ENCODE measurements around the gene PKNOX2. TPM values are rescaled to one million over a fixed set of nuclear protein-coding genes. Genes with fewer than 3 reads are reported as not detected.
A peak's percentile ranks its signal among the peaks of the same experiment; 100 is the strongest.

The PKNOX2 gene
- total RNA-seq, 2 experiments from 2014 or later = not detected

DNA sequence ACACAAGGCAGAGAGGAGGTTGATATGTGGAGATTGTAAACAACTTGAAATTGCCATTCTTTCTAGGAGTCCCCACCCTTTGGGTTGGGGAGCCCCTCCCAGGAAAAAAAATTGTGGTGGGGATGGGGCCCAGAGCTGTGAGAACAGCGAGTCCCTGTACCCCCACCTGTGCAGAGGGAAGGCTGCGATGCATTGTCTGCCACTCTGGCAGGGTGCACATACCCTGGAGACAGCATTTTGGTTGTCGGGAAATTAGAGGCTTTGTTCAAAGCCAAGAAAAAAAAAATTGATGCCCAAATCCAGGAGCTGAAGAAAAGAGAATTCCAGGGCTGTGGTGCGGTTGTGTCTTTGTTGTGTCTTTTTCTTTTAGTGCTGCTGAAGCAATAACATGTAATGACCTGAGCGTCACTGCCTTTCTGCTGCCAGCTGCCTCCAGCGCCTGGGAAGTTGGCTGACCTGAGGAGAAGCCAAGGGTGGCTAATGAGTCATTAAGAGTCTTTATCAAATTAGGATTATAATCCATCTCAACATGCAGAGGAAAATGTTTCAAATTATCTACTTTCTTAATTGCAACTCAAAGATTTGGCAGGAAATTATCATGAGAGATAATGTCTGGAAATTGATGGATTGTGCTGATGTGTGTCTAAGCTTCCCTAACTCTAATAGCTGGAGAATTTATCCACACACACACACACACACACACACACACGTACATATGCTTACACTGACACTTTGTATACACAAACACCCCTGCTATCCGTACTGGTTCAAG, 8.0 kb upstream of the PKNOX2 start:
- Mint-ChIP-seq H3K9me3 (no peaks in the 10 kb centered on the region), H3K27ac (no peak overlapping the region), H3K4me3 (no peak overlapping the region), H3K27me3 (peaks cover 28% of the 10 kb centered on the region), H3K36me3 (no peaks in the 10 kb centered on the region), H3K4me1 (ENCODE audit: low read depth) (no peaks in the 10 kb centered on the region)
- CTCF ChIA-PET = interaction anchor here (1.6 kb wide), 1 partner anchor 14 kb away, joined by 4 read pairs; no protein-coding TSS in a partner anchor
- no peak for DNase-seq
- POLR2A ChIA-PET = no interaction called here
- intact Hi-C loops (cut with micrococcal nuclease) = no loop called here

DNA sequence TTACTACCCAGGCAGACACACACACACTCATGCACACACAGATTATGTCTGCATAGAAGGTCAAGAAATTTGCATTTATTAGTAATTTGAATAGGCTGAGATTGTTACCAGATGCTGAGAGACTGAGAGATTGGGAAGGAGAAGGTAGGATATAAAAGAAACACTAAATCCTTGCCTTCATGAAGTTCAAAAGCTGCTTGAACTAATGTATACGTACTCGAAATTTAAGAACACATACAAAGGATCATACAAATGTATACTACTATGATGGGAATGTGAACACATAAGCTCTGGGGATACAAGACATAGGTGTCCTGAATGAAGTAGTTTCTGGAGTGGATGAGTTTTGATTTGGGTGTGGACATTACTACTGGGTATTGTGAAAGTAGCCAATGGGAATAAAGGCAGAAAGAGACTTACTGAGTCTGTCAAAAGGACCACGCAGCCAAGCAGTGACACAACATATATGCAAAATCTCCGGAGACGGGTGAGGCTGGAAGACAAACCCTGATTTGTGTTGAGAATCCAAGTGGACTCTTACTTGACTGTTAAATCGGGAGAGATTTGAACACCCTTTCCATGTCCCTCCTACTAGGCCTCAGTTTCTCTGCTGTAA, 7.3 kb upstream of the PKNOX2 start:
- ChIA-PET CTCF (interaction anchor here (1.6 kb wide), 1 partner anchor 15 kb away, joined by 4 read pairs; no protein-coding TSS in a partner anchor), POLR2A (no interaction called here)
- Mint-ChIP-seq H3K36me3 (no peaks in the 10 kb centered on the region), H3K9me3 (no peaks in the 10 kb centered on the region), H3K27ac (no peak overlapping the region), H3K27me3 (peaks cover 31% of the 10 kb centered on the region), H3K4me1 (ENCODE audit: low read depth) (no peaks in the 10 kb centered on the region), H3K4me3 (no peak overlapping the region)
- intact Hi-C loops (cut with micrococcal nuclease) = no loop called here
- DNase-seq = no peak

DNA sequence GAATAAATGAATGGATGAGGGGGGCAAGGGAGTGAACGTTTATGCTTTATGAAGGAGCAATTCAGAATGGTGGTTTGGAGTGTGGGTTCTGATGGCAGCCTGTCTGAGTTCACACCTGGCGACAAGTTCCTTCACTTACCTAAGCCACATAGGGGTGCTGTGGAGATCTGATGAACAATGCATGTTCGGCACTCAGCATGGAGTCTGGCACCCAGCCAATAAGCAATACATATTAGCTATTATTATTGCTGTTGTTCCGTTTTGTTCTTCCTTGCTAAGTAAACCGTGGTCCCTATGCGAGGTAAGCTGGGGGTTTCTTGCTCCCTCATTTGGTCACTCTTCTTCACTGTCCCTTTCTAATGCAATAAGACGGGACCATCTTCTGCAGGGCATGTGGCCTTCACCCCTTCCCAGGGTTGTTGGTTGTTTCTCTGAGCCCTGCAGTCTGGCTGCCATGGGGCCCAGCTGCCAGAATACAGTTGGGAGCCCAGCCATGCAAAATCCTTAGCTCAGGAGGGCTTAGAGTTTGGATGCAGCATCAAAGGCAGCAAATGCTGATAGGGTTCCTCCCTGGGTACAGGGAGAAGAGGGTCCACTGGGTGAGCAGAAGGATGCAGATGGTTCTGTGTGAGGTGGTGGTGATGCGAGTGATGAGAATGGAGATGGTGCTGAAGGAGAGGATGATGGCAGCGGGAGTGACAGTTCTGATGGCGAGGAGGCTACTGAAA, 6.4 kb upstream of the PKNOX2 start:
- CTCF ChIA-PET = interaction anchor here (0.8 to 1.6 kb wide), 2 partner anchors 14 to 16 kb away, joined by 3 to 4 read pairs; no protein-coding TSS in a partner anchor
- intact Hi-C loops (cut with micrococcal nuclease) = no loop called here
- H3K9me3 Mint-ChIP-seq = no peaks in the 10 kb centered on the region
- H3K4me1 Mint-ChIP-seq (ENCODE audit: low read depth) = no peaks in the 10 kb centered on the region
- H3K4me3 Mint-ChIP-seq = no peak overlapping the region
- H3K36me3 Mint-ChIP-seq = no peaks in the 10 kb centered on the region
- H3K27ac Mint-ChIP-seq = no peak overlapping the region
- no peak for DNase-seq
- POLR2A ChIA-PET = no interaction called here
- H3K27me3 Mint-ChIP-seq = peaks cover 31% of the 10 kb centered on the region

DNA sequence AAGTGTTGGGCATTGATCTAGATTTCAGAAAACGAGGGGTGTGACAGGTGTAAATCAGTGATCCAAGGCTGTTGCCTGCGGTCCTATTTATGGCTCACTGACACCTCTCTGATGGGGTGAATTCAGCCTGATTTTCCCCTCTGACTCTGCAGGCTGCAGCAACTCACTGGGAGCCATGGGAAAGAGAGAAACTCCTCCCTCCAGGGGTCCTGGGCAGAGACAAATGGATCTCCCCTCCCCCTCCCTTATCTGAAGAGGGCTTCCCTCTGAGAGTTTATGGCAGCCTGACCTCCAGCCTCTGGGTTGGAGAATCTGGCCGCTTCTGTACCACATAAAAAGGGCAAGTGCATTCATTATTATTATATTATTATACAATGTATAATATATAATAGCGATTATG, 1.8 kb upstream of the PKNOX2 start:
- H3K4me3 Mint-ChIP-seq = no peak overlapping the region
- DNase-seq = no peak
- H3K4me1 Mint-ChIP-seq (ENCODE audit: low read depth) = peaks cover 17% of the 10 kb centered on the region
- peaks cover 36% of the 10 kb centered on the region for H3K27me3 Mint-ChIP-seq
- ChIA-PET POLR2A (no interaction called here), CTCF (interaction anchor here (0.9 kb wide), 1 partner anchor 56 kb away, joined by 3 read pairs; no protein-coding TSS in a partner anchor)
- no peak overlapping the region for H3K27ac Mint-ChIP-seq
- intact Hi-C loops (cut with micrococcal nuclease) = loop anchor here (10.0 kb wide), 1 partner anchor 242 kb away; no protein-coding TSS in a partner anchor
- H3K36me3 Mint-ChIP-seq = no peaks in the 10 kb centered on the region
- H3K9me3 Mint-ChIP-seq = no peaks in the 10 kb centered on the region

DNA sequence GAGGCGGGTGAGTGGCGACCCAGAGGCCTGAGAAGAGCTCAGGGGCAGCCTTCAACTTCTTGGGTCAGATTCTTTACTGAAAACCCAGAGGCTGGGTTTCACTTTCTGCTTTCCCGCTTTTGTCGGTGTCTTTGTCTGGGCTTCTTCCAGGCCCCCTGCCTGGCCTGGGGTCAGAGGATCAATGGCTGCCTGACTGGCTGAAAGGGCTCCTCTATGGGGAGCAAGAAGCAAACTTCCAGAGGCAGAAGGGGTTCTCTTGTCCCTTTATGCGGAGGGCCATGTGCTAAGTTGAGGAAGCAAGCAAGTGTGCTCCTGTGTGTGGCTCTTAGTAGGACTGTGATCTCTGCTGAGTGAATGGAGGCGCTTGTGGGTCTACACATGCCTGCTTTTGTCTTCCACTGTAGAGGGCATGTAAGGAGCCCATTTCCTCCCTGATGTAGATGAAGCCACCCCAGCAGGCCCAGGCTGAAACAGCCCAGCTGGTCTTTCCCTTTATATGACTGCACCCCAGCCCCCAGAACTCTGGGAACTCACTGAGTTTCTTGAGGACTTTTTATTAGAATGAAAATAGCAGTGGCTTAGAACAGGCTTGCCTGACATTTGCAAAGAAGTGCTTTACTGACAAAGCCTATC, 1.0 kb upstream of the PKNOX2 start:
- Mint-ChIP-seq H3K4me3 (peak overlapping the region; percentile 9), H3K27me3 (peaks cover 40% of the 10 kb centered on the region), H3K9me3 (no peaks in the 10 kb centered on the region), H3K36me3 (no peaks in the 10 kb centered on the region), H3K4me1 (ENCODE audit: low read depth) (peaks cover 17% of the 10 kb centered on the region), H3K27ac (no peak overlapping the region)
- no peak for DNase-seq
- intact Hi-C loops (cut with micrococcal nuclease) = loop anchor here (1.0 to 10.0 kb wide), 2 partner anchors 182 to 241 kb away; no protein-coding TSS in a partner anchor
- ChIA-PET CTCF (interaction anchor here (0.9 kb wide), 2 partner anchors 9 to 57 kb away, joined by 3 read pairs; no protein-coding TSS in a partner anchor), POLR2A (no interaction called here)

DNA sequence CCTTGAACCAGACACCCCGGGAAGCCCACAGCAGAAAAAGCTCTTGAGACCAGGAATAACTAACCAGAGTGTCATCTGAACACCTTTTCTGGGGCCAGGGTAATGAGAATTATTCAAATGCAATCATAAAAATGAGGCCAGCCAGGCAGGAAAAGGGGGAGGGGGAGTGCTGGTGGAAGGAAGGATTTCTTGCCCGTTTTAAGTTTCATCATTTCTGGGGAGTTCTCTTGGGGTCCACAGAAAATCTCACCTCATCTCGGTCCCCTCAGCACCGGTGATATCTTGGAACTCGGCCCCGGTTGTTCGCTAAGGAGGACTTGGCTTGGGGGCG, 495 bp upstream of the PKNOX2 start:
- intact Hi-C loops (cut with micrococcal nuclease) = loop anchor here (1.0 to 10.0 kb wide), 2 partner anchors 181 to 241 kb away; no protein-coding TSS in a partner anchor
- Mint-ChIP-seq H3K27ac (no peak overlapping the region), H3K36me3 (no peaks in the 10 kb centered on the region), H3K4me3 (peak overlapping the region; percentile 9), H3K4me1 (ENCODE audit: low read depth) (peaks cover 17% of the 10 kb centered on the region), H3K27me3 (peaks cover 43% of the 10 kb centered on the region), H3K9me3 (no peaks in the 10 kb centered on the region)
- ChIA-PET CTCF (interaction anchor here (0.9 to 1.2 kb wide), 2 partner anchors 9 to 182 kb away, joined by 3 to 8 read pairs; no protein-coding TSS in a partner anchor), POLR2A (no interaction called here)
- DNase-seq = no peak

DNA sequence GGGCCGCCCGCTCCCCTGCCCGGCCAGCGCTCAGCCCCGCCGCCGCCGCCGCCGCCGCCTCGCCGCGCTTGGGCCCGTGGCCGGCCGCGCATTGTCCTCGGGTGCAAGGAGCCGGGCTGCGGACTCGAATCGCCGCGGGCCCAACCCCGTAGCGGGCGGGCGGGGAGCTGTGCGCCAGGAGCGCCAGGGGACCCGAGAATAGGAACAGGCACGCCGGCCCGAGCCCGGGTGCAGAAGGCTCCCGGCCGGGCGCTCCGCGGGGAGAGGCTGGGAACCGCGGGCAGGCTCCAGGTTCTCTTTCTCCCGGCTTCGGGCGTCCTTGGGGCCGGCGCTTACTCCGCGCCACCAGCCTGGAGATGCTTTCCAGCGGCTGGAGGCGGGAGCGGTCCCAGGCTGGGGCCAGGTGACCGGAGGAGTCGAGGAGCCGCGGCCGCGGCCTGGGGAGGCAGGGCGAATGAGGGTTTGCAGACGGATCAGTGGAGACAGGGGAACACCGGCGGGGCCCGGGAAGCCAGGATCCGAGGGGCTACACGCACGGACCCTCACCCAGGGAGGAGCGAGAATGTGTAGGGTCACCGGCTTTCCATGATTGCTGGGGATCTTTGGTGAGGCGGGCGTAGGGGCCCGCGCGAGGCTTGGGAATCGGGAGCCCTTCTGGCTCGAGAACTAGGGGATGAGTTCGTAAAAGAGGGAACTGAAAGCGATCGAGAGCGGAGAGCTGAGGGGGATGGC, 726 bp downstream of the PKNOX2 start:
- ChIA-PET CTCF (interaction anchor here (0.6 to 1.6 kb wide), 4 partner anchors 24 to 210 kb away, joined by 4 to 8 read pairs (median 4); no protein-coding TSS in a partner anchor), POLR2A (no interaction called here)
- Mint-ChIP-seq H3K27me3 (peaks cover 54% of the 10 kb centered on the region), H3K4me1 (ENCODE audit: low read depth) (peaks cover 17% of the 10 kb centered on the region), H3K4me3 (peak overlapping the region; percentile 76), H3K36me3 (no peaks in the 10 kb centered on the region), H3K27ac (no peak overlapping the region), H3K9me3 (no peaks in the 10 kb centered on the region)
- intact Hi-C loops (cut with micrococcal nuclease) = loop anchor here (10.0 kb wide), 1 partner anchor 240 kb away; no protein-coding TSS in a partner anchor
- DNase-seq = no peak

DNA sequence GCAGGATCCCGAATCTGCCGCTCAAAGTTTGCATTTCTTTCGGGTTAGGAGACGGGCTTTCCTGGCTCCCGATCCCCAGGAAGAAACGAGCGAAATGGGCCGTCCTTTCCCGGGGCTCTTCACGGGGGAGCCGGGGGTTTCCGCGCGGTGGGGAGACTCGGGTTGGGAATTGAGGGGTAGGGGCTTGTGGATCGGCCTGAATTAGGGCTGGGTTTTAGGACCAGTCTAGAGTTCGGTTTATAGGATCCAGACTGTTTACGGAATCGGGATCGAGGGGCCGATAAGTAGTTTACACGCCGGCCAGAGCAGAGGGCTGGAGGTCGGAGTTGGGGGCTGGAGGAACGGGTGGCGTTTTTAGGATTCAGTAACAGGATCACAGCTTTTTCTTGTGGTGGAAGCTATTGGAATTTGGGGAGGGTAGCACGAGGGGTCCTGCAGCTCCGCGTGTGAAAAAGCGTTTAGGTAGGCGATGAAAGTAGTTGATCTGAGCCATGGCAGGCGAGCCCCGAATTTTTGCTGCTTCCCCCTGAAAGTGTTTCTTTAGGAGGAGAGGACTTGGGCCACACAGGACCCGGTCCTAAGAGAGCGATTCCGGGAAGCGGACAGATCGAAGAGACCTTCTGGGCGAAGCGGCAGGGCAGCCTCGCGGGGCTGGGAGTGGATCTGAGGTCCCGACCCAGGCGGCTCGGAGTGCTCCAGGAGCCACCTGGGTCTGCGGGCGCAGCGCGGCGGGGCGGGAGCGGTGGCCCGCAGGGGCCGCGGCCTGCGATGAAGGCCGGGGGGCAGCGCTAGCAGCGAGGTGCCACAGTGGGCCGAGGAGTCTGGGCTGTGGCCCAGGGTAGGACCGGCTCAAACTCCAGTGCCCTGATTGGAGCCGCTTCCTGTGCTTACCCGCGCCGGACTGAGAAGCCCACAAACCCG, 1.6 kb downstream of the PKNOX2 start:
- POLR2A ChIA-PET = no interaction called here
- H3K36me3 Mint-ChIP-seq = no peaks in the 10 kb centered on the region
- DNase-seq = peak; percentile 21
- peak overlapping the region; percentile 76 for H3K4me3 Mint-ChIP-seq
- CTCF ChIA-PET = interaction anchor here (1.3 to 1.6 kb wide), 2 partner anchors 25 to 211 kb away, joined by 4 read pairs; no protein-coding TSS in a partner anchor
- H3K9me3 Mint-ChIP-seq = no peaks in the 10 kb centered on the region
- H3K27me3 Mint-ChIP-seq = peaks cover 58% of the 10 kb centered on the region
- peaks cover 17% of the 10 kb centered on the region for H3K4me1 Mint-ChIP-seq (ENCODE audit: low read depth)
- no peak overlapping the region for H3K27ac Mint-ChIP-seq
- intact Hi-C loops (cut with micrococcal nuclease) = loop anchor here (10.0 kb wide), 1 partner anchor 239 kb away; no protein-coding TSS in a partner anchor

DNA sequence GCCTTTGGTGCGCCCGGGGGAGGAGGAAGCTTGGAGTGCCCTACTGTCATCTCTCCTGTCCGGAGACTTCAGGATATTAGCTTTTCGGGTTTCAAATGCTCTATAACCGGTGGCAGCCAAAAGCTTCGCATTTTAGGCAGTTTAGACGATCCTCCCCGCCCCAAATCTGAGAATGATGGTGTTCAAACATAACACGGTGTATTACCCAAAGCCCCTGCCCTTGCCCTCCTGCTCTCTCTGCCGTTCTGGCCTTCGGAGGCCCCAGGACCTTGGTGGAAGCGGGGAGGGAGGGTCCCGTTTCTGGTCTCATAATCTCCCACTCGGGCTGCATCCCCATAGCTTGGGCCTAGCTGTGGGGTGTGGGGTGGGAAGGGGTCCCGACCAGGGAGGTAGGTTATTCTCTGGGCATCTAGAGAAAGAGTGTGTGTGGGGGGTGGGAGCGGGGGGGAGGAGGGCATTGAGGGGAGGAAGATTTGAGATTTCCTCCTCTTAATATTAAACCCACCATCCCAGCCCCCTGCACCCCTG, 2.3 kb downstream of the PKNOX2 start:
- Mint-ChIP-seq H3K4me3 (no peak overlapping the region), H3K9me3 (no peaks in the 10 kb centered on the region), H3K27me3 (peaks cover 58% of the 10 kb centered on the region), H3K4me1 (ENCODE audit: low read depth) (peaks cover 17% of the 10 kb centered on the region), H3K36me3 (no peaks in the 10 kb centered on the region), H3K27ac (no peak overlapping the region)
- DNase-seq = no peak
- ChIA-PET POLR2A (no interaction called here), CTCF (interaction anchor here (1.0 to 1.6 kb wide), 2 partner anchors 25 to 43 kb away, joined by 3 to 4 read pairs; no protein-coding TSS in a partner anchor)
- intact Hi-C loops (cut with micrococcal nuclease) = loop anchor here (10.0 kb wide), 1 partner anchor 238 kb away; no protein-coding TSS in a partner anchor

DNA sequence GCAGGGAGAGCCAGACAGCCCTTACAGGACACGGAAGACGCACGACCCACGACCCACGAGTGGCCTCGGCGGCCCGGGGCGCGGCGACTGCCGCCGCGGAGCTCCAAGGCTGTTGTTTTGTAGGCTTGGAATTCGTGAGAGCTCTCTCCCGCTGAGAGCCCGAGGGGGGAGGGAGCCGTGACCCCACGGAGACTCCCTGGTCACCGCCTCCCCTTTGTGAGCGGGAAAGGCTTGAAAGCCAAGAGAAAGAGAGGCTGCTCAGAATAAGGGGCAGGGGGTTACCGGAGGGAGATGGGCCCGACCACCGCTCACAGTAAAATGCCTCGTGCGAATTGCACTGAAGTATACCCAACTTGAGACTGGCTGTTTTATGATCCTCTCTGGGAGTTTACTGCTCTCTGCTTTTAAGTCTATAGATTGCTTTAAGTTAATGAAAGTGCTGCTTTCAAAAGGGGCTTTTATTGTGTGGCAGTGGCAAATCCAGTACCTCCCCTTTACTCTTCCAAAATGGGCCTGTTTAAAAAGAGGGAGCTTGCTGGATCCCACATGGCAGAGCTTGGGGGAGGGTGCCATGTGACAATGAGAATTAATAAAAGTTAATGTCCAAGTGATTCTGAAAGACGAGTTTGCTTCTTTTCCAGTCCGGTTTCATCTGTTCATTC, 2.9 kb downstream of the PKNOX2 start:
- no peak for DNase-seq
- CTCF ChIA-PET = interaction anchor here (1.0 to 1.3 kb wide), 2 partner anchors 25 to 43 kb away, joined by 3 to 4 read pairs; no protein-coding TSS in a partner anchor
- intact Hi-C loops (cut with micrococcal nuclease) = loop anchor here (10.0 kb wide), 1 partner anchor 237 kb away; no protein-coding TSS in a partner anchor
- no peak overlapping the region for H3K27ac Mint-ChIP-seq
- H3K4me1 Mint-ChIP-seq (ENCODE audit: low read depth) = peaks cover 17% of the 10 kb centered on the region
- H3K4me3 Mint-ChIP-seq = no peak overlapping the region
- no peaks in the 10 kb centered on the region for H3K36me3 Mint-ChIP-seq
- POLR2A ChIA-PET = no interaction called here
- H3K9me3 Mint-ChIP-seq = no peaks in the 10 kb centered on the region
- peaks cover 60% of the 10 kb centered on the region for H3K27me3 Mint-ChIP-seq

All from activated CD4-positive, alpha-beta memory T cell treated with anti-CD3 and anti-CD28 coated beads for 36 hours (primary cell).